HS-27A (cell line): ENCODE results near the gene HDAC10.
"Not testable (repeated sequence)": the region's sequence is repeated elsewhere in the genome, so short reads cannot be mapped to it uniquely, and the experiment has no call there.

ENCODE experiments used
- DNase-seq: peaks from one replicate; pipeline ENCODE4 v3.0.0-alpha.2; 2012; ENCODE audit warnings: low read depth, missing footprints

Gene HDAC10

GRCh38 chr22:50217543-50218152 lies 33.4 kb downstream of the HDAC10 start:
- DNase-seq, result no peak

- DNase-seq, result no peak
Observed at GRCh38 chr22:50216684-50217520, 34.2 kb downstream of the HDAC10 start.

GRCh38 chr22:50216055-50216683 lies 34.9 kb downstream of the HDAC10 start:
- no peak for DNase-seq

DNA sequence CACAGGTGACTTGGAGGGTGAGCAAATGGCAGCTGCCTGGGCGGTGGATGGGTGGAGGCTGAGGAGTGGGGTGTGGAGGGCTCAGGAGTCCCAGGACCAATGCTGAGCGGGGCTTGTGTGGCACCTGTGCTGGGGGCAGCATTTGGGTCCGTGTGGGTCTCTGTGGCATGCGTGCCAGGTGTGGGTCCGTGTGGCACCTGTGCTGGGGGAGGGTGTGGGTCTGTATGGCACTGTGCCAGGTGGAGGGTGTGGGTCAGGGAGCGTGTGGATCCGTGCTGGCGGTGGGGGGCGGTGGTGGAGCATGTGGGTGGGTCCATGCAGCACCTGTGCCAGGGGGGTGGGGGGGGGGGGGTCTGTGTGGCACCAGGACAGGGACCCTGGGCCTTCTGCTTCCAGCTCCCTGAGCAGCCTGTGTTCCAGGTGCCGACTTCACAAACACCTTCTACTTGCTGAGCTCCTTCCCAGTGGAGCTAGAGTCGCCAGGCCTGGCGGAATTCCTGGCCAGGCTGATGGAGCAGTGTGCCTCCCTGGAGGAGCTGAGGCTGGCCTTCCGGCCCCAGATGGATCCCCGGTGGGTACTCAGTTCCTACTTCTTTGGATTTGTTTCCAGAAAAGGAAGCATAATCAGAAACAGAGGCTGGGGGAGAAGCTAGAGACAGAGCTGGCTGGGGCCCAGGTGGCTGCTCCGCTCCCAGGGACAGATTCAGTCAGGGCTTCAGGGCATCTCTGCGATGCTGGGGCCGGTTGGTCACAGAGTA lies 35.6 kb downstream of the HDAC10 start:
- DNase-seq, result no peak

DNA sequence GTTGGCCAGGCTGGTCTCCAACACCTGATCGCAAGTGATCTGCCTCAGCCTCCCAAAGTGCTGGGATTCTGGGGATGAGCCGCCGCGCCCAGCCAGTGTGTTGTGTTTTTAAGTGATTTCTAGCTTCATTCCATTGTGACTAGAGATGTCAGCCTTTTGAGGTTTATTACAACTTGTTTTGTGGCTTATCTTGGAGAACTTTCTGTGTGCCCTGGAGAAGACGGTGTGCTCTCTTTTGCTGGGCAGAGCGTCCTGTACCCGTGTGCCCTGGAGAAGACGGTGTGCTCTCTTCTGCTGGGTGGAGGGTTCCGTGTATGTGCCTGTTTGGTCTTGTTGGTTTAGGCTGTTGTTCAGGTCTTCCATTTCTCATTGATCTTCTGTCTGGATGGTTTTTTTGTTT lies 37.8 kb downstream of the HDAC10 start:
- no peak for DNase-seq

DNA sequence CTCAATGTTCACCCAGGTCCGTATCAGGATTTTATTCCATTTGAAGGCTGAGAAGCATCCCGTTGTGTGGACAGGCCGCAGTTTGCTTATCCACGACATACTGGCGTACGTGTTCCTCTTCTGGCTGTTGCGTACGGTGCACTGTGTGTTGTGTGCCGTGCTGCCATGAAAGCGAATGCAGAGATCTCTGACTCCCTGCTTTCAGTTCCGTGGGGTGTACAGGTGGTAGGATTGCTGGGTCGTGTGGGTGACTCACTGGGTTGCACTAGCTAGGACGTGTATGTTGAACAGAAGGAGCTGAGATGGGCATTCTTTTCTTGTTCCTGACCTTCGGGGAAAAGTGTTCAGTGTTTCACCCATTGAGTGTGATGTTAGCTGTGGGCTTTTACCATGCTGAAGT lies 39.9 kb downstream of the HDAC10 start:
- no peak for DNase-seq

GRCh38 chr22:50210378-50211139 lies 40.5 kb downstream of the HDAC10 start:
- no peak for DNase-seq

DNA sequence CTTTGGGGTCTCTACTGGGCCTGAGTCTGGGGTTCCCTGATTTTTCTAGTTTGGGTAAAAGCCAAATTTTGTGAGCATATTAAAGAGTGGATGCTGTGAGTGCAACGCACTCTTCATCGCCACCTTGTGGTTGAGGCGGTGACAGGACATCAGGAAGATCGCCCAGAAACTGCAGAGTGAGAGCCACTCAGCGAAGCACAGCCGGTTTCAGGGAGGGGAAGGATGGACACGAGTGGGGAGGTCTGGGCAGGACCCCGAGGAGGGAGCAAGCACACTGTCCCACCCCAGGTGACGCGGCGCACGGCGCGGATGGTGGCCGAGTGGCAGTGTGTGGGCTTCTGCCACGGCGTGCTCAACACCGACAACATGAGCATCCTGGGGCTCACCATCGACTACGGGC lies 41.2 kb downstream of the HDAC10 start:
- peak; percentile 17 for DNase-seq

GRCh38 chr22:50208939-50209892 lies 41.8 kb downstream of the HDAC10 start:
- DNase-seq, result no peak

DNA sequence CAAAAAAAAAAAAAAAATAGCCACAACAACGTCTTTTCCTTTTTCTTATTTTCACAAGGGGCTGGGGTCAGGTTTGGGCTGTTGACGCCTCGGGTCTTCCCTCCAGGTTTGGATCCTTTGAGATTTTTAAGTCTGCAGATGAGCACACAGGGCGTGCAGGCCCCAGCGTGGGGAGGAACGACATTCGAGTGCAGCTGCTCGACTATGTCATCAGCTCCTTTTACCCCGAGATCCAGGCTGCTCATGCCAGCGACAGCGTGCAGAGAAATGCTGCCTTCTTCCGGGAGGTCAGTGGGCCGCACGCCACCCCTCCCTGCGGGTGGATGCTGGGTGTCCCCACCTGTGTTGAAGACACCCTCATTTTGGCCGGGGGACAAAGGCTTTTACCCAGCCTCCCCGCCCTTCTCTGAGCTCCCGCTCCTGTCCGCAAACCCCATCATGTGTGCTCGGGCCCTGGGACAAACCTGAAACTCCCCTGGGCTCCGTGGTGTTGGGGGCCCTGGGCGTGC lies 42.6 kb downstream of the HDAC10 start:
- DNase-seq, result no peak

DNA sequence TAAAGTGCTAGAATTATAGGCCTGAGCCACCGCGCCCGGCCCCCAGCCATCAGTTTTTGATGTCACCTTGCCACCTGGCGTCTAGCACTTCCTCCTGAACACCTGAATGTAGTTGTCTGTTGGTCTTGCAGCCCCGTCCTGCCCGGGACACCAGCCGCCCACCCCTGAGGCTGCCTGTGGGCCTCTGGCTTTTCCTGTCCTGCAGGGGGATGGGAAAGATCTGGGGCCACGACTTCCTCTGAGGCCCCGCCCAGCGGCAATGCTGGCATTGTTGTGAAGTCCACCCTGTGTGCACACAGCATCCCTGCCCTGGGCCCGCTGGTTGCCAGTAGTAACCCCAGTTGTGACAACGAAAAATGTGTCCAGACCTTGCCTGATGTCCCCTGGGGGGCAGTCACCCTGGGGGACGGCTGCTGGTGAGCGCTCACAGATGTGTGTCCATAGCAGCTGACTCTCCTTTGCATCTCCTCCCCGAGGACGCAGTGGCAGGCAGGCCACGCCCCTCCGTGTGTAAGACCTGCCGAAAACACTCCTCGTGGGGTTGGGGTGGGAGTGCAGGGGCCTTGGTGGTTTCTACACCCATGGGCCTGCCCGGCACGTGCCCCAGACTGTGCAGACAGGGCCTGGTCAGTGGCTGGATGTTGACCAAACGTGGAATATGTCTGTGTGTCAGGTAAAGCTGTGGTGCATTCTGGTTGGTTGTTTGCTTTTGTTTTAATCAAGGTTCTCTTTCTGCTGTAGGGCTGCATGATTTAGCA lies 43.5 kb downstream of the HDAC10 start:
- DNase-seq, result no peak

- DNase-seq, result no peak
Observed at GRCh38 chr22:50206599-50206998, 44.5 kb downstream of the HDAC10 start.

DNA sequence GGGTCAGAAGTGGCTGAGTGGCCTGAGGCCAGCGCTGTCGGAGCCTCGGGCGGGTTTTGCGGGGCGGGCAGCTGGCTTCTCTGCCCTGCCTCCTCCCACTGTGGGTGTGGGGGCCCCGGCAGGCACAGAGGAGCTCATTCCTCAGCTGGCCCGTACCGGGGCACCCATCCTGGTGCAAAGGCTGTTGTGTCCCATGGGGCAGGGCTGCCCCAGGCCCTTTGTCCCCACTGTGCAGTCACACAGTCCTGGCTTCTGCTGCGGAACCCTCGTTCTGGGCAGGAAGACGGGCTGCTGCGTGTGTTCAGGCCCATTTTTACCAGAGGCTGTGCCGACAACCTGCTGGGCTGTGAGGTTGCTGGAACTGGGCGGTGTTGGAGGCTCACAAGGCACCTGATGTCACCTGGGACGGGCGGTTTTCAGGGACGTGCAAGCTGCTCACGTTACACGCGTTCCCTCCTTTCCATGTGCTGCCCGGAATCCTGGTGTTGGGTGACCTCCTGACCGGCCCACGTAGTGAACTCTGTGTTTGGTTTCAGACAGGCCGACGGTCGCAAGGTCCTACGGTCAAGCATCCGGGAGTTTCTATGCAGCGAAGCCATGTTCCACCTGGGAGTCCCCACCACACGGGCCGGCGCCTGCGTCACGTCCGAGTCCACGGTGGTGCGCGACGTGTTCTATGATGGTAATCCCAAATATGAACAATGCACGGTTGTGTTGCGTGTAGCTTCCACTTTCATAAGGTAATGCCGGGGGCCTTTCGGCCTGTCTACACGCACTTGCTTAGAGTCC lies 45.1 kb downstream of the HDAC10 start:
- DNase-seq, result no peak

- not testable (repeated sequence) for DNase-seq
Observed at GRCh38 chr22:50204998-50205397, 46.1 kb downstream of the HDAC10 start.

GRCh38 chr22:50204571-50204970 lies 46.5 kb downstream of the HDAC10 start:
- no peak for DNase-seq

- DNase-seq, result no peak
Observed at GRCh38 chr22:50203288-50203687, 47.8 kb downstream of the HDAC10 start.

DNA sequence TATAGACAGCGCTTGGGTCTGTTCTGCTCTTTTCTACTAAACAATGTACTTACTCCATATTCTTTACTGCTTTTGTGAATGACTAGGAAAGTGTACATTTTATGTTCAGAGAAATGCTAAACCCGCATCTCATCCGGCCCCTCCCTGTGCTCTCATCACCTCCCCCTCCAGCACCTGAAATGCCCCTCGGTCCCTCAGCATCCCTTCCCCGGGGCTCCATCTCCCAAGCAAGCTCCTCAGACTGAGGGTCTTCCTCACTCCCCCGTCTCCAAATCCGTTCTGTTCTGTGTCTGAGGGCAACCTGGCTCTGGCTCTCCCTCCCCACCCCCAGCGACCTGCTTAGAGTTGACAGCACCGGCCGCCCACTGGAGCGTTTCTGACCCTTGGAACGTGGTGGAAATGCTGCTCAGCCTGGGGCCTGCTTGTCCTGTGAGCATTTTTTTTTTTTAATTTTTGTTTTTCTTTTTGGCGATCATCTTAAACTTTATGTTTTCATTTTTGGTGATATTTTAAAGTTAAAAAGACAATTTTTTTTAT lies 48.9 kb downstream of the HDAC10 start:
- no peak for DNase-seq
